ENCODE measurements around the gene ULK3.

Gene ULK3

DNA sequence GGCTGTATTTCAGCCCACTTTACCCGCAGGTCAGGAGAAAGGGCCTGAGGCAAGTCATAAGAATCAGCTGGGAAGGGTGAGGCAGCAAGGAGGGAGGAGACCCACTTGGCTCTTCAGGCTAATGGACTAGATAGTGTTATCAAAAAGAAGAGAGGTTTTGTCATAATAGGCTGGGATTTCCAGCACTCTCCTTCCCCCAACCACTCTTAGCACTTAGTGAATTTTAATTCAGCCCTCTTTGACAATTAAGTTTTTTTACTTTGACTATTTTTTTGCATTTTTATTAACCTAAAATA, 47.7 kb upstream of the ULK3 start:
- Histone ChIP-seq H3K79me2 (ENCODE audit: low read length) (peaks cover 9% of the 10 kb centered on the region; the same call in 1 of the 2 replicates), H3K4me2 (ENCODE audit: low read depth, low read length) (peak overlapping the region; percentile 93), H3K4me1 (ENCODE audit: low read length) (peaks cover 26% of the 10 kb centered on the region), H3K27ac (ENCODE audit: low read length) (no peak overlapping the region), H3K27me3 (replicated peaks; ENCODE audit: insufficient read depth, low read length) (no peaks in the 10 kb centered on the region), H3K4me3 (ENCODE audit: low read length) (peak overlapping the region; percentile 92), H3K36me3 (replicated peaks; ENCODE audit: insufficient read depth, low read length) (no peaks in the 10 kb centered on the region), H3K9me2 (replicated peaks; ENCODE audit: insufficient read depth, low read length) (no peaks in the 10 kb centered on the region), H3K9me3 (replicated peaks; ENCODE audit: insufficient read depth, low read length) (no peaks in the 10 kb centered on the region), H3F3A (ENCODE audit: insufficient read depth, low read length) (no peaks in the 10 kb centered on the region), H3K9ac (ENCODE audit: low read length) (peak overlapping the region; percentile 73; the same call in 1 of the 2 replicates), H4K20me1 (ENCODE audit: insufficient read depth, low read length) (no peaks in the 10 kb centered on the region), H2AFZ (ENCODE audit: low read length) (peak overlapping the region; percentile 94; the same call in 1 of the 2 replicates)
- TF ChIP-seq EZH2 (optimal IDR thresholded peaks at IDR 0.05; ENCODE audit: low read depth, low read length) (no peak), EZH2phosphoT487 (IDR thresholded peaks at IDR 0.05; ENCODE audit: low read length) (no peak)
- TF ChIP-seq, protein P1, sequence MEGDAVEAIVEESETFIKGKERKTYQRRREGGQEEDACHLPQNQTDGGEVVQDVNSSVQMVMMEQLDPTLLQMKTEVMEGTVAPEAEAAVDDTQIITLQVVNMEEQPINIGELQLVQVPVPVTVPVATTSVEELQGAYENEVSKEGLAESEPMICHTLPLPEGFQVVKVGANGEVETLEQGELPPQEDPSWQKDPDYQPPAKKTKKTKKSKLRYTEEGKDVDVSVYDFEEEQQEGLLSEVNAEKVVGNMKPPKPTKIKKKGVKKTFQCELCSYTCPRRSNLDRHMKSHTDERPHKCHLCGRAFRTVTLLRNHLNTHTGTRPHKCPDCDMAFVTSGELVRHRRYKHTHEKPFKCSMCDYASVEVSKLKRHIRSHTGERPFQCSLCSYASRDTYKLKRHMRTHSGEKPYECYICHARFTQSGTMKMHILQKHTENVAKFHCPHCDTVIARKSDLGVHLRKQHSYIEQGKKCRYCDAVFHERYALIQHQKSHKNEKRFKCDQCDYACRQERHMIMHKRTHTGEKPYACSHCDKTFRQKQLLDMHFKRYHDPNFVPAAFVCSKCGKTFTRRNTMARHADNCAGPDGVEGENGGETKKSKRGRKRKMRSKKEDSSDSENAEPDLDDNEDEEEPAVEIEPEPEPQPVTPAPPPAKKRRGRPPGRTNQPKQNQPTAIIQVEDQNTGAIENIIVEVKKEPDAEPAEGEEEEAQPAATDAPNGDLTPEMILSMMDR (IDR thresholded peaks at IDR 0.05; ENCODE audit: low read length): no peak
- DNase-seq: no peak

DNA sequence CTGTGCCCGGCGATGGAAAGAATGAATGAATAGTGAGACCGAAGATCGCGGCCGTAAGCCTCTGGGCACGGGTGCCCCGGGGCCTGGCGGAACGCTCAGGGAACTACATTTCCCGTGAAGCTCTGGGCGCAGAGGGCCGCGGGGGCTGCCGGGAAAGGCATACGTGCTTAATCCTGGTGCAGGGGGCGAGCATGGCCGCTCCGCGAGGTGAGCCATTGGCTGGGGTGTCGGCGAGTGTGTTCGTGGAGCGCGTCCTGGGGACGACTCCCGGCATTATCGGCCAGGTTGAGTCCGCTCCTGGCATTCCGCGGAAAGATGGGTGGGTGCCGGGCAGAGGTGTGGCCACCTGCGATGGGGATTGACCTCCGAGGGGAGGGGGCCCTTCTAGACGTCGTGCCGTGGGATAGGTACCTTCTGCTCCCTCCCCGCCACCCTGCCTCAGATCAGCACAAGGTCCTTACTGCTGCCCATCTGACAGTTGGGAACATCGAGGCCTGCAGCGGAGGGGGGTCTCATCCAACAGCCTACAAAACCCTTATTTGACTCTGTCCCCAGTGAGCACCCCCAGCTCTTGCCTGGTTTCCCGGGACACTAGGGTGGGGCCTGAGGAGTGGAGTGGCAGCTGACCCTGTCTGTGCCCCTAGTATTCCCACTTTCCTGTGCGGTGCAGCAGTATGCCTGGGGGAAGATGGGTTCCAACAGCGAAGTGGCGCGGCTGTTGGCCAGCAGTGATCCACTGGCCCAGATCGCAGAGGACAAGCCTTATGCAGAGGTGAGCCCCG, 47.1 kb upstream of the ULK3 start, which contains the start of gene MPI:
Gene MPI, plus strand, starts transcription at position 160 of the 782 bp plus-strand sequence. Its CDS starts 32 bp downstream, at position 192.
- no peaks in the 10 kb centered on the region for H3K9me3 ChIP-seq (replicated peaks; ENCODE audit: insufficient read depth, low read length)
- no peaks in the 10 kb centered on the region for H3K27me3 ChIP-seq (replicated peaks; ENCODE audit: insufficient read depth, low read length)
- 0 out of 2 replicates have a peak, but pooled peaks cover under 1% of the 10 kb centered on the region for H3F3A ChIP-seq (ENCODE audit: insufficient read depth, low read length)
- TF ChIP-seq EZH2 (optimal IDR thresholded peaks at IDR 0.05; ENCODE audit: low read depth, low read length) (no peak), EZH2phosphoT487 (IDR thresholded peaks at IDR 0.05; ENCODE audit: low read length) (no peak)
- TF ChIP-seq, protein P1 (IDR thresholded peaks at IDR 0.05; ENCODE audit: low read length): no peak
- peaks cover 9% of the 10 kb centered on the region; the same call in 1 of the 2 replicates for H3K79me2 ChIP-seq (ENCODE audit: low read length)
- H3K9ac ChIP-seq (ENCODE audit: low read length): peak within 1 kb of the TSS; percentile 73
- H2AFZ ChIP-seq (ENCODE audit: low read length): peak within 1 kb of the TSS; percentile 94
- H4K20me1 ChIP-seq (ENCODE audit: insufficient read depth, low read length): no peaks in the 10 kb centered on the region
- no peaks in the 10 kb centered on the region for H3K9me2 ChIP-seq (replicated peaks; ENCODE audit: insufficient read depth, low read length)
- peaks cover 30% of the 10 kb centered on the region for H3K4me1 ChIP-seq (ENCODE audit: low read length)
- DNase-seq: peak; percentile 86
- peak within 1 kb of the TSS; percentile 92 for H3K4me3 ChIP-seq (ENCODE audit: low read length)
- H3K27ac ChIP-seq (ENCODE audit: low read length): no peak within 1 kb of the TSS
- peak within 1 kb of the TSS; percentile 93 for H3K4me2 ChIP-seq (ENCODE audit: low read depth, low read length)
- H3K36me3 ChIP-seq (replicated peaks; ENCODE audit: insufficient read depth, low read length): no peaks in the 10 kb centered on the region

DNA sequence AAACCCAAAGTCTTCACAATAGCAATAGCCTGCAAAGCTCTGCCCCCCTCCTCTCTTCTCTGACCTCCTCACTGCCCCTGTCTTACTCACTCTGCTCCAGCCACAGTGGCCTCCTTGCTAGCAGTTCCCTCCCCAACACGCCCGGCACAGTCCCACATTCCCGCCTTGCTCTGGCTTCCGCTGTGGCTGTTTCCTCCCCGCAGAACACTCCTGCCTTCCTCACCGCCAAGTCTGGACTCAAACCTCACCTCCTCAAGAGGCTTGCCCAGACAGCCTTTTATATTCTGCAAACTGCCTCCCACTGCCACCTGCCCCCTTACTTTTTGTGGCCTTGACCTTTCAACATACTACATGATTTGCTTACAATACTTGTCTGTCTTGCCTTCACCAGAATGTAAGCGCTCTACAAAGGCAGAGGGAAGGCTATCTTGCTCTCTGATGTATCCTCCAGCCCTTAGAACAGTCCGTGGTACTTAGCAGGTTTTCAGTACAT, 46.5 kb upstream of the ULK3 start:
- H3K4me3 ChIP-seq (ENCODE audit: low read length): peak overlapping the region; percentile 92
- TF ChIP-seq EZH2phosphoT487 (IDR thresholded peaks at IDR 0.05; ENCODE audit: low read length) (no peak), EZH2 (optimal IDR thresholded peaks at IDR 0.05; ENCODE audit: low read depth, low read length) (no peak)
- TF ChIP-seq, protein P1 (IDR thresholded peaks at IDR 0.05; ENCODE audit: low read length): no peak
- no peaks in the 10 kb centered on the region for H4K20me1 ChIP-seq (ENCODE audit: insufficient read depth, low read length)
- peak overlapping the region; percentile 73; the same call in 1 of the 2 replicates for H3K9ac ChIP-seq (ENCODE audit: low read length)
- H3K36me3 ChIP-seq (replicated peaks; ENCODE audit: insufficient read depth, low read length): no peaks in the 10 kb centered on the region
- no peak for DNase-seq
- no peaks in the 10 kb centered on the region for H3K9me3 ChIP-seq (replicated peaks; ENCODE audit: insufficient read depth, low read length)
- no peaks in the 10 kb centered on the region for H3K27me3 ChIP-seq (replicated peaks; ENCODE audit: insufficient read depth, low read length)
- H3F3A ChIP-seq (ENCODE audit: insufficient read depth, low read length): 0 out of 2 replicates have a peak, but pooled peaks cover 3% of the 10 kb centered on the region
- H3K79me2 ChIP-seq (ENCODE audit: low read length): peaks cover 9% of the 10 kb centered on the region; the same call in 1 of the 2 replicates
- H3K4me1 ChIP-seq (ENCODE audit: low read length): peaks cover 36% of the 10 kb centered on the region
- no peak overlapping the region for H3K27ac ChIP-seq (ENCODE audit: low read length)
- no peaks in the 10 kb centered on the region for H3K9me2 ChIP-seq (replicated peaks; ENCODE audit: insufficient read depth, low read length)
- H2AFZ ChIP-seq (ENCODE audit: low read length): peak overlapping the region; percentile 94
- peak overlapping the region; percentile 93 for H3K4me2 ChIP-seq (ENCODE audit: low read depth, low read length)

All from MM.1S (cell line).